BJ (cell line): ENCODE measurements around the gene LDLRAD3. TPM values are rescaled to one million over a fixed set of nuclear protein-coding genes. Genes with fewer than 3 reads are reported as not detected.

ENCODE experiments used
- CTCF ChIA-PET: fragments of 350-600 bp; formaldehyde crosslinking; extraction: SDS; loops from one replicate; lab custom pipeline; 2021; ENCODE audit warnings: antibody characterized with exemption, inconsistent platforms; lab: Yijun Ruan, JAX
- POLR2A ChIA-PET: fragments of 300-600 bp; sonication (Branson Sonifier 250); formaldehyde crosslinking; extraction: SDS; loops from one replicate; lab custom pipeline; 2021; ENCODE audit warnings: antibody characterized with exemption; lab: Charles Lee
- DNase-seq: peaks from one replicate; pipeline ENCODE4 v3.0.0-alpha.2; 2011; ENCODE audit warnings: low read depth
- H3K27me3 ChIP-seq: 2 replicates; pipeline ENCODE4 v1.6.0; 2011; ENCODE audit warnings: low read length; ENCODE audit not compliant: control insufficient read depth, insufficient read depth
- H3K36me3 ChIP-seq: 2 replicates; pipeline ENCODE4 v1.5.1; 2011; ENCODE audit warnings: low read length; ENCODE audit not compliant: control insufficient read depth, insufficient read depth
- H3K4me3 ChIP-seq: 2 replicates; pipeline ENCODE4 v1.5.1; 2011; ENCODE audit warnings: low read depth, mild to moderate bottlenecking, control low read depth, low read length
- CTCF ChIP-seq: IDR thresholded peaks from 2 replicates; pipeline ENCODE4 v1.5.1; 2011; ENCODE audit warnings: low read depth, mild to moderate bottlenecking, control low read depth, inconsistent platforms, low read length, moderate library complexity; ENCODE audit not compliant: insufficient read depth
- polyA plus RNA-seq: library from polyadenylated mRNA; depleted of rRNA; stranded (reverse); fragments of >200 nt; gene quantifications from 2 replicates; pipeline ENCODE4 v1.2.3, GENCODE V29; 2011

Gene LDLRAD3
- polyA plus RNA-seq, 1 experiment, result 3.5 TPM

DNA sequence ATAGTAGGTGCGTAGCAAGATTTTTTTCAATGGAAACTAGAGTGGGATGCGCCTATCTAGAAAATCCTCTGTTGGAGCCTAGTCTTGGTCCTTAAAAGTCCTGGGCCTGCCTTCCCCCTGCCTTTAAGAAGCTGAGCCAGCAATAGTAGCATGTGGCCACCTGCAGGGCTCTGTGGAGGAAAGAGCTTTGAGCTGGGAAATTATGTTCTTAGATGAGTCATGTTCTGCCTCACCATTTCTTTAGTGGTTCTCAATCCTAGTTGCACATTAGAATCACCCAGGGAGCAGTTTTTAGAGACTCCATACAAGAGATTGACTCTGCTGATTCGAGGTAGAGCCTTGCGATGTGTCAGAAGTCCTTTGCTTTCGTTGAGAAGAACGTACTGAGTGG lies 211.9 kb downstream of the LDLRAD3 start:
- Histone ChIP-seq H3K36me3 (no peaks in the 10 kb centered on the region), H3K4me3 (no peak overlapping the region), H3K27me3 (no peaks in the 10 kb centered on the region)
- no peak for DNase-seq
- CTCF ChIA-PET, result interaction anchor here (1.2 to 1.7 kb wide), 3 partner anchors 113 to 334 kb away, joined by 3 to 6 read pairs (median 5); no protein-coding TSS in a partner anchor
- no peak for TF ChIP-seq CTCF
- POLR2A ChIA-PET, result no interaction called here

GRCh38 chr11:36156161-36156816 lies 212.4 kb downstream of the LDLRAD3 start:
- CTCF ChIA-PET, result interaction anchor here (0.6 to 1.7 kb wide), 4 partner anchors 114 to 1215 kb away, joined by 3 to 6 read pairs (median 4); no protein-coding TSS in a partner anchor
- H3K4me3 ChIP-seq, result no peak overlapping the region
- no peak for DNase-seq
- no peak for TF ChIP-seq CTCF
- H3K36me3 ChIP-seq, result no peaks in the 10 kb centered on the region
- POLR2A ChIA-PET, result no interaction called here
- no peaks in the 10 kb centered on the region for H3K27me3 ChIP-seq

- ChIA-PET POLR2A (no interaction called here), CTCF (interaction anchor here (0.6 to 1.7 kb wide), 3 partner anchors 117 to 1215 kb away, joined by 3 to 5 read pairs (median 3); no protein-coding TSS in a partner anchor)
- Histone ChIP-seq H3K27me3 (no peaks in the 10 kb centered on the region), H3K4me3 (no peak overlapping the region), H3K36me3 (no peaks in the 10 kb centered on the region)
- no peak for DNase-seq
- no peak for TF ChIP-seq CTCF
Observed at GRCh38 chr11:36156817-36157519, 213.1 kb downstream of the LDLRAD3 start.

GRCh38 chr11:36160091-36160490 lies 216.2 kb downstream of the LDLRAD3 start:
- no peak overlapping the region for H3K4me3 ChIP-seq
- ChIA-PET CTCF (no interaction called here), POLR2A (no interaction called here)
- TF ChIP-seq CTCF, result no peak
- H3K27me3 ChIP-seq, result no peaks in the 10 kb centered on the region
- DNase-seq, result no peak
- no peaks in the 10 kb centered on the region for H3K36me3 ChIP-seq

DNA sequence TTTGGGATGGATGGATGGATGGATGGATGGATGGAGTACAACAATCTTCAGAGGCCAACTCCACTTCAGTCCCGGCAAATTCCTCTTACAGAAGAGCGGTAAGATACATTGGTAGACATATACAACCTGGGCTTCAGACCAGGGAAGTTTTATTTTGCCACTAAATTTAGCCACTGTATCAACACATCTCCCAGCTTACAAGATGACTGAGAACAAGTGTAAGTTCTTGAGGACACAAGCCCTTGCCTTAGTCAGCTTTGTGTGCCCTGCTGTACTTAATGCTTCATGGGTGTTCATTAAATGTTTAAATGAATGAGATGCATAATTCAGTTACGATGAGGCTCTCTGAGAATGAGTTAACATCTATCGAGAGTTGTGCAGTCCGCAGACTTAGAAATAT lies 217.7 kb downstream of the LDLRAD3 start:
- no peak overlapping the region for H3K4me3 ChIP-seq
- no peak for TF ChIP-seq CTCF
- ChIA-PET CTCF (no interaction called here), POLR2A (no interaction called here)
- H3K27me3 ChIP-seq, result no peaks in the 10 kb centered on the region
- DNase-seq, result no peak
- no peaks in the 10 kb centered on the region for H3K36me3 ChIP-seq
